Suprapubic skin (tissue), 4 donors: ENCODE data around the gene ZMYND10. TPM values are rescaled to one million over a fixed set of nuclear protein-coding genes. Genes with fewer than 3 reads are reported as not detected.
"Not testable (repeated sequence)": the region's sequence is repeated elsewhere in the genome, so short reads cannot be mapped to it uniquely, and the experiment has no call there.

Source experiments
- DNase-seq, 2 donors: peaks; one replicate each; pipeline ENCODE4 v3.0.0-alpha.2; 2019; ENCODE audit warnings: low spot score in 2 of 2
- H3K27ac ChIP-seq: fragments of 200-600 bp; sonication (generic); one replicate; pipeline ENCODE4 v1.5.1; 2019
- H3K27me3 ChIP-seq: fragments of 200-600 bp; sonication (generic); one replicate; pipeline ENCODE4 v1.5.1; 2019
- H3K36me3 ChIP-seq: fragments of 200-600 bp; sonication (generic); one replicate; pipeline ENCODE4 v1.5.1; 2019
- H3K4me1 ChIP-seq: fragments of 200-600 bp; sonication (generic); one replicate; pipeline ENCODE4 v1.5.1; 2019
- H3K4me3 ChIP-seq: fragments of 200-600 bp; sonication (generic); one replicate; pipeline ENCODE4 v1.5.1; 2019; ENCODE audit warnings: mild to moderate bottlenecking
- H3K9me3 ChIP-seq: fragments of 200-600 bp; sonication (generic); one replicate; pipeline ENCODE4 v1.5.1; 2019
- CTCF ChIP-seq, 2 donors: fragments of 200-600 bp in 1 of 2; fragments of 450-650 bp in 1 of 2; sonication (generic) in 1 of 2; IDR thresholded peaks; one replicate each; pipeline ENCODE4 v1.5.1; 2016 to 2019; ENCODE audit warnings: antibody characterized with exemption in 2 of 2, mild to moderate bottlenecking in 1 of 2, moderate library complexity in 1 of 2
- EP300 ChIP-seq: sonication (generic); formaldehyde crosslinking; IDR thresholded peaks from one replicate; pipeline ENCODE4 v1.6.1; 2017; ENCODE audit warnings: antibody characterized with exemption
- POLR2A ChIP-seq, 2 donors: fragments of 450-650 bp; IDR thresholded peaks; one replicate each; pipeline ENCODE4 v1.6.1; 2017; ENCODE audit warnings: antibody characterized with exemption in 2 of 2, mild to moderate bottlenecking in 2 of 2, moderate library complexity in 2 of 2
- POLR2AphosphoS5 ChIP-seq, 3 donors: sonication (generic); formaldehyde crosslinking; IDR thresholded peaks; one replicate each; pipeline ENCODE4 v1.6.1; 2017; ENCODE audit warnings: antibody characterized with exemption in 3 of 3
- WGBS: methylation state at CpG from one replicate; pipeline ENCODE4 v1.1.5; 2018; 5-methylcytosine and 5-hydroxymethylcytosine counted together
- total RNA-seq, 4 donors: library from RNA; depleted of rRNA; stranded (reverse); fragments of >200 nt; gene quantifications; one replicate each; pipeline ENCODE4 v1.1.0, GENCODE V29; 2016

ZMYND10 gene
- total RNA-seq, 4 donors from 2014 or later = 1.6 to 4.7 (median 1.9) TPM; not detected in 1

- peaks cover 87% of the 10 kb centered on the region for H3K4me1 ChIP-seq
- peak overlapping the region; percentile 93 for H3K4me3 ChIP-seq
- 85% methylated on average over 10 of the region's 10 CpGs for WGBS
These were observed 26.9 kb downstream of the ZMYND10 start for GRCh38 chr3:50318615-50319014.

GRCh38 chr3:50318163-50318562 is 27.4 kb downstream of the ZMYND10 start:
- peaks cover 86% of the 10 kb centered on the region for H3K4me1 ChIP-seq
- no peaks in the 10 kb centered on the region for H3K9me3 ChIP-seq
- peaks cover 19% of the 10 kb centered on the region for H3K36me3 ChIP-seq
- H3K27me3 ChIP-seq = no peaks in the 10 kb centered on the region
- peak overlapping the region; percentile 89 for H3K27ac ChIP-seq
- peak overlapping the region; percentile 93 for H3K4me3 ChIP-seq
- WGBS = 71% methylated on average over 8 of the region's 11 CpGs
- no peak for TF ChIP-seq POLR2AphosphoS5 (IDR thresholded peaks at IDR 0.05)
- DNase-seq = no peak

More at GRCh38 chr3:50318615-50319014, 26.9 kb downstream of the ZMYND10 start:
- DNase-seq = no peak
- Histone ChIP-seq H3K27me3 (no peaks in the 10 kb centered on the region), H3K9me3 (no peaks in the 10 kb centered on the region), H3K27ac (peak overlapping the region; percentile 89), H3K36me3 (peaks cover 19% of the 10 kb centered on the region)
- TF ChIP-seq POLR2AphosphoS5 (IDR thresholded peaks at IDR 0.05) (no peak), EP300 (no peak)

GRCh38 chr3:50317300-50317699 is 28.2 kb downstream of the ZMYND10 start:
- peak in 1 of 2 donors; percentile 78 for DNase-seq
- Histone ChIP-seq H3K9me3 (no peaks in the 10 kb centered on the region), H3K4me3 (peak overlapping the region; percentile 93), H3K4me1 (peaks cover 79% of the 10 kb centered on the region), H3K27me3 (no peaks in the 10 kb centered on the region), H3K36me3 (peaks cover 19% of the 10 kb centered on the region), H3K27ac (peak overlapping the region; percentile 89)
- WGBS = 100% methylated on average over 1 of the region's 6 CpGs
- no peak for TF ChIP-seq CTCF (IDR thresholded peaks at IDR 0.05)
- no peak for TF ChIP-seq EP300
- no peak for TF ChIP-seq POLR2A (IDR thresholded peaks at IDR 0.05)
- TF ChIP-seq POLR2AphosphoS5 (IDR thresholded peaks at IDR 0.05) = no peak

- Histone ChIP-seq H3K27ac (peak overlapping the region; percentile 89), H3K4me1 (peaks cover 77% of the 10 kb centered on the region), H3K27me3 (no peaks in the 10 kb centered on the region), H3K36me3 (peaks cover 19% of the 10 kb centered on the region), H3K9me3 (no peaks in the 10 kb centered on the region), H3K4me3 (peak overlapping the region; percentile 93)
- 24% methylated on average over 3 of the region's 9 CpGs for WGBS
- DNase-seq = peak; percentile 88
- TF ChIP-seq CTCF (IDR thresholded peaks at IDR 0.05) (no peak), POLR2AphosphoS5 (IDR thresholded peaks at IDR 0.05) (peak in 2 of 3 donors; percentile 25 to 66), POLR2A (IDR thresholded peaks at IDR 0.05) (no peak)
These were observed 28.8 kb downstream of the ZMYND10 start for GRCh38 chr3:50316657-50317242.

- WGBS = 100% methylated on average over 4 of the region's 4 CpGs
These were observed 30.7 kb downstream of the ZMYND10 start for GRCh38 chr3:50314816-50315215.

GRCh38 chr3:50314342-50314741 is 31.2 kb downstream of the ZMYND10 start:
- H3K27me3 ChIP-seq = no peaks in the 10 kb centered on the region
- peaks cover 70% of the 10 kb centered on the region for H3K4me1 ChIP-seq
- no peak overlapping the region for H3K4me3 ChIP-seq
- TF ChIP-seq EP300 (no peak), POLR2AphosphoS5 (IDR thresholded peaks at IDR 0.05) (no peak), POLR2A (IDR thresholded peaks at IDR 0.05) (no peak)
- H3K9me3 ChIP-seq = no peaks in the 10 kb centered on the region
- DNase-seq = no peak
- WGBS = 72% methylated on average over 3 of the region's 3 CpGs
- peak overlapping the region; percentile 6 for H3K27ac ChIP-seq
- H3K36me3 ChIP-seq = peaks cover 13% of the 10 kb centered on the region

More at GRCh38 chr3:50314816-50315215, 30.7 kb downstream of the ZMYND10 start:
- DNase-seq = no peak
- TF ChIP-seq POLR2AphosphoS5 (IDR thresholded peaks at IDR 0.05) (no peak), EP300 (no peak)
- Histone ChIP-seq H3K36me3 (peaks cover 18% of the 10 kb centered on the region), H3K27me3 (no peaks in the 10 kb centered on the region), H3K9me3 (no peaks in the 10 kb centered on the region), H3K4me1 (peaks cover 75% of the 10 kb centered on the region), H3K27ac (peak overlapping the region; percentile 6), H3K4me3 (no peak overlapping the region)

- peaks cover 47% of the 10 kb centered on the region for H3K4me1 ChIP-seq
- H3K27ac ChIP-seq = peak overlapping the region; percentile 41
- WGBS = no CpG with 5 or more reads among the region's 32 CpGs
- not testable (repeated sequence) for DNase-seq, H3K36me3 ChIP-seq, H3K9me3 ChIP-seq, H3K27me3 ChIP-seq
- H3K4me3 ChIP-seq = peak overlapping the region; percentile 48
These were observed 33.5 kb downstream of the ZMYND10 start for GRCh38 chr3:50312041-50312440.

GRCh38 chr3:50304601-50305000 is 40.9 kb downstream of the ZMYND10 start:
- DNase-seq = no peak
- H3K4me1 ChIP-seq = peaks cover 32% of the 10 kb centered on the region

More at GRCh38 chr3:50304601-50305000, 40.9 kb downstream of the ZMYND10 start:
- no peaks in the 10 kb centered on the region for H3K36me3 ChIP-seq
- no peak overlapping the region for H3K4me3 ChIP-seq
- H3K27ac ChIP-seq = no peak overlapping the region
- TF ChIP-seq POLR2A (IDR thresholded peaks at IDR 0.05) (no peak), EP300 (no peak), CTCF (IDR thresholded peaks at IDR 0.05) (no peak), POLR2AphosphoS5 (IDR thresholded peaks at IDR 0.05) (no peak)
- no peaks in the 10 kb centered on the region for H3K27me3 ChIP-seq
- no peaks in the 10 kb centered on the region for H3K9me3 ChIP-seq
